ENCODE results near the gene RSPH1.

Gene RSPH1

GRCh38 chr21:42423197-42423675 lies 72.8 kb downstream of the RSPH1 start:
- DNase-seq: no peak

Measured in COR-L47 (cell line).